HG03139 (cell line): Measurements from ENCODE around the gene SHMT1.
"Not testable (repeated sequence)": the region's sequence is repeated elsewhere in the genome, so short reads cannot be mapped to it uniquely, and the experiment has no call there.

ENCODE experiments used
- ATAC-seq: cut with Tn5 transposase; IDR thresholded peaks from one replicate; pipeline ENCODE4 v1.9.1; 2021; ENCODE audit not compliant: unreplicated experiment

Gene SHMT1

DNA sequence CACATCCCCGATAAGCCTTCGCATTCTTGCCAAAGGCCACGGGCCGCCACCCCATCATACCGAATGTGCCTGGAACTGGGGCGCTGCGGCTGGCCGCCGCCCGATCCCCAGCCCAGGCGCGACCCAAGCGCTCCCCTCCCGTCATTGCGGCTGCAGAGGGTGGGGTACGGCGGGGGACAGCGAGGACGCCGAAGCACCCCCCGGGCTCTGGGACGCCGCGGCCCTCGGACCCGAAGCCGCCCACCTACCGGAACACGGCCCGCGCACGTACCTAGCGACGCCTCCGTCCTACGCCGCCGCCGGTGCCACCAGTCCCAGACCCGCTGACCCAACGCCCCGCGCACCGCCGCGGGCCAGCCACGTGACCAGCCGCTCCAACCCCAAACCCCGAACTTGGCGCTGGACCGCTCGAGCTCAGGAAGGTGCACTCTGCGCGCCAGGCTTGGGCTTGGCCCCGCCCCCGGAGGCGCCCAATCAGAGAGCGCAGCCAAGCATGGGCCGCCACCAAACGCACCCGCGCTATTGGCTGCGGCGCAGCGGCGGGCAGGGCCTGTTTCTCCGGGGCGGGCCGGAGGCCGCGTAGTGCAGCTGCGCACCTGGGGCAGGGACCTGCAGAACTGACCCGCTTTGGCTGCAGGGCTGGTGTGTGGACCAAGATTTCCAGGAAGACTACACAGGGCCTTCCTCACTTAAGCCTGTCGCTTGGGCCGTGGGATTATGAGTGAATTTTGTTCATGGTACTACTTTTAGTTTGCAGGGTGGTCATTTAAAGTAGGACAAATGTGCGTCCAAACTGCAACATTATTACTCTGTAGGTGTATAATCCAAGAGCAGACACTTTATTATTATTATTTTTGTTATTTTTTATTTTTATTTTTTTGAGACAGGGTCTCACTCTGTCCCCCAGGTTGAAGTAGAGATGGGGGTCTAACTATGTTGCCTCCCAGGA is at the start of gene SHMT1:
TSS of gene SHMT1 (minus strand) at position 450 of the 949 bp plus-strand sequence. CDS start 7,569 bp downstream, outside the sequence.
- peak; percentile 93 for ATAC-seq

- peak; percentile 66 for ATAC-seq
Observed at GRCh38 chr17:18412001-18412538, 48.7 kb upstream of the SHMT1 start.

- ATAC-seq = not testable (repeated sequence)
Observed at GRCh38 chr17:18411377-18411864, 48.1 kb upstream of the SHMT1 start.

GRCh38 chr17:18410736-18411135 is 47.4 kb upstream of the SHMT1 start:
- not testable (repeated sequence) for ATAC-seq

GRCh38 chr17:18409321-18409720 is 46.0 kb upstream of the SHMT1 start:
- ATAC-seq = not testable (repeated sequence)

DNA sequence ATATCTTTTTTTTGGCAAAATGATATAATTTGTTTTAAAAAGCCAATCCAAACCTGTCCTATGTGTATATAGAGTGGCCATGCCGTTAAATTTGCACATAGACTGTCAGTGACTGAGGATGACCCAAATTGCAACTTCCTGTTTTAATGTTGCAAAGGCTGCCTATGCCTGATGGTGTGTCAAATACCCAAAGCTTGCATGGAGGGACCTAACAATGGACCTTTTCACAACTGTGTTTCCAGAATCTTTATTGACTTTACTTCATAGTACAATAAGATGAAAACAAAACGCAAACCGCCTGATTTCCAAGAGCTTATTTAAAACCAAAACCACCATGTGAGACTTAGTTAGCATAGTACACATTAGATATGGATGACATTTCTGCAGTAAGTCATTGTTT is 45.6 kb upstream of the SHMT1 start:
- ATAC-seq = not testable (repeated sequence)

- peak; percentile 77 for ATAC-seq
Observed at GRCh38 chr17:18403604-18404003, 40.3 kb upstream of the SHMT1 start.

- ATAC-seq = not testable (repeated sequence)
Observed at GRCh38 chr17:18403166-18403565, 39.8 kb upstream of the SHMT1 start.

GRCh38 chr17:18401872-18402590 is 38.7 kb upstream of the SHMT1 start:
- ATAC-seq = not testable (repeated sequence)

GRCh38 chr17:18388728-18389127 is 25.4 kb upstream of the SHMT1 start:
- not testable (repeated sequence) for ATAC-seq

DNA sequence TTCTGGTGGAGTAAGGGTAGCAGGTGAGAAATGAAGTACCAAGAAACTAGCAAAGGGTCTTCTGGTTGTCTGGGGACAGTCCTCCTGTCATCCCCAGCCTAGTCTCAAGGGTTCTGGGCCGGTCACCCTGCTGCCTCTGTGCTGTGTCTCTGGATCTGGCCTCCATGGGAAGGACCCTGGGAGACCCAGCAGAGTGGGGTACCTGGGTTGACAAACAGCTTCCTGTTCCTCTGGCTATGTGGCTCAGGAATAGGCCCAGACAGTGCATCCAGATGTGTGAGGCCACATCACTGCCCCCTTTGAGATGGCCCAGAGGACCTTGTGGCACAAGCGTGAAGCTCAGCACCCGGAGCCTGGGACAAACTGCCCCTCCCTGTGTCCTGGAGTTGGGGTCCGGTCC is 24.9 kb upstream of the SHMT1 start:
- not testable (repeated sequence) for ATAC-seq

DNA sequence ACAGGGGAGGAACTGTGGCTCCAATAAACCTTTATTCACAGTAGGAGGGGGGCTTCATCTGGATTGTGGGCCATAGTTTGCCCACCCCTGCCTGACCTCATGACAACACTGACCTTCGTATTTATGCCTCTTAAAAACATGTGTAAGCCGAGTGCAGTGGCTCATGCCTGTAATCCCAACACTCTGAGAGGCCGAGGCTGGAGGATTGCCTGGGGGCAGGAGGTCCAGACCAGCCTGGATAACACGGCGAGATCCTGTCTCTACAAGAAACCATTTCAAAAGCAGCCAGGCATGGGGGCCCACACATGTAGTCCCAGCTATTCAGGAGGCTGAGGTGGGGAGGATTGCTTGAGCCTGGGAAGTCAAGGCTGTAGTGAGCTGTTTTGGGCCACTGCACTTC is 24.2 kb upstream of the SHMT1 start:
- not testable (repeated sequence) for ATAC-seq

GRCh38 chr17:18384271-18384670 is 20.9 kb upstream of the SHMT1 start:
- ATAC-seq = not testable (repeated sequence)

GRCh38 chr17:18383079-18383481 is 19.7 kb upstream of the SHMT1 start:
- ATAC-seq = not testable (repeated sequence)

- ATAC-seq = no peak
Observed at GRCh38 chr17:18382441-18383078, 19.2 kb upstream of the SHMT1 start.

DNA sequence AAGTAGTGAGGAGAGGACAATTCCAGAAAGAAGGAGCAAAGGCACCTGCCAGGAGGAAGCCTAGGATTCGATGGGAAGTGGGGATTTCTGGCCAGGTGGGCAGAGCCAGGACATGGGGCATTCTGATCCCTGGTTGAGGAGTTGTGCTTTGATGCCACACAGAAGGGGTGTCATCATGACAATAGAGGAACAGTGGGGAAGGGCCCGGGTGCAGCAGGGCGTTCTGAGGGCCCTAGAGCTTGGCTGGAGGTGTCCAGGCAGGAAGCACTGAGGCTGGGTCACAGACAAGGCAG is 18.5 kb upstream of the SHMT1 start:
- no peak for ATAC-seq

GRCh38 chr17:18381158-18381952 is 18.0 kb upstream of the SHMT1 start:
- no peak for ATAC-seq

GRCh38 chr17:18380471-18381157 is 17.3 kb upstream of the SHMT1 start:
- ATAC-seq = no peak

GRCh38 chr17:18379246-18380146 is 16.1 kb upstream of the SHMT1 start:
- ATAC-seq = no peak
